C4-2B (cell line): ENCODE measurements around the gene SLC25A25.

Experiments used
- CTCF ChIP-seq: fragments of 450-650 bp; conservative IDR thresholded peaks from 2 replicates; pipeline ENCODE4 v1.5.1; 2017; ENCODE audit warnings: mild to moderate bottlenecking
- ZFX ChIP-seq: fragments of 450-650 bp; IDR thresholded peaks from 2 replicates; pipeline ENCODE4 v1.6.1; 2017

- TF ChIP-seq CTCF (no peak), ZFX (no peak)
Observed at GRCh38 chr9:128102196-128102595, 34.2 kb downstream of the SLC25A25 start.
